ENCODE data around the gene CREB3L2.

The CREB3L2 gene

DNA sequence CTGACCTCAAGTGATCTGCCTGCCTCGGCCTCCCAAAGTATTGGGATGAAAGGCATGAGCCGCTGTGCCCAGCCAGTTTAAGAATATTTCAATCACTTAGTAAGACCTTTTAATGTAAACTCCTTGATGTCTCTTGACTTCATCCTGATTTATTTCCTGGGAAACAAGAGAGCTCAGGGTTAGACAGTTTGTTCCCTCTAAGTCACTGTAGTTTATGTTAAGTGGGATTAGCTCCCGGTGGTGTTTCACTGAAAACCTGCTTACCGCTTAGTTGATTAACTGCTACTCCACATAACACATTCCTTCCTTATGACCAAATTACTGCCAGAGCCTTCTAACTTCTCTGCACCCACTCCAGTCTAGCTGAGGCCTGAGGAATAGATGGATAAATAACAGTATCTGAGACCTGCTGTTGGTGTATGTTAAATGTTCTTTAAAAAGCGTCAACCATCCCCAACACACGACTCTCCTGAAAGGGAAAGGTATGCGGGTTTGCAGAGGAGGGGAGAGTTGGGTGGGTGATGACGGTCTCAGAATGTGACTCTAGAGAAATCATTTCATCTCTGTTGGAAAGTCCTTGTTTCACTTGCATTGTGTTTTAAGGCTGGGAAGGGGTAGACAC, 48.7 kb downstream of the CREB3L2 start:
- in situ Hi-C loops (cut with HindIII; ENCODE audit: low sequenced_read_pairs) = no loop called here
- peak; percentile 86 for DNase-seq (ENCODE audit: low read depth, low spot score)

DNA sequence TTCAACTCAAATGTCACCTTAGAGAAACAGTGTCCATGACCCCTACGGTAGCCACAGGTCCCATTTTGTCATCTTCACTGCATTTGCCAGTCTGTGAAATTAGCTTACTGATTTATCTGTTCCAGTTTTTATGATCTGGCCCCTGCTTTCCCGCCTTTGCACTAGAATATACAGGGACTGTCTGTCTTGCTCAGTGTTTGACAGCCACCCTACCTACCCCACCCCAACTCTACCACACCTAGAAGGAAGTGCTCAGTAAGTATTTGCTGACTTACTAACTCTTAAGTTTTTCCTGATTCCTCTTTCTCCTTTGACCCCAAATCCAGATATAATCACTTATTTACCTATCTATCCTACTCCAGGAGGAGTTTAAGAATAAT, 49.5 kb downstream of the CREB3L2 start:
- in situ Hi-C loops (cut with HindIII; ENCODE audit: low sequenced_read_pairs) = no loop called here
- TF ChIP-seq, protein P1, sequence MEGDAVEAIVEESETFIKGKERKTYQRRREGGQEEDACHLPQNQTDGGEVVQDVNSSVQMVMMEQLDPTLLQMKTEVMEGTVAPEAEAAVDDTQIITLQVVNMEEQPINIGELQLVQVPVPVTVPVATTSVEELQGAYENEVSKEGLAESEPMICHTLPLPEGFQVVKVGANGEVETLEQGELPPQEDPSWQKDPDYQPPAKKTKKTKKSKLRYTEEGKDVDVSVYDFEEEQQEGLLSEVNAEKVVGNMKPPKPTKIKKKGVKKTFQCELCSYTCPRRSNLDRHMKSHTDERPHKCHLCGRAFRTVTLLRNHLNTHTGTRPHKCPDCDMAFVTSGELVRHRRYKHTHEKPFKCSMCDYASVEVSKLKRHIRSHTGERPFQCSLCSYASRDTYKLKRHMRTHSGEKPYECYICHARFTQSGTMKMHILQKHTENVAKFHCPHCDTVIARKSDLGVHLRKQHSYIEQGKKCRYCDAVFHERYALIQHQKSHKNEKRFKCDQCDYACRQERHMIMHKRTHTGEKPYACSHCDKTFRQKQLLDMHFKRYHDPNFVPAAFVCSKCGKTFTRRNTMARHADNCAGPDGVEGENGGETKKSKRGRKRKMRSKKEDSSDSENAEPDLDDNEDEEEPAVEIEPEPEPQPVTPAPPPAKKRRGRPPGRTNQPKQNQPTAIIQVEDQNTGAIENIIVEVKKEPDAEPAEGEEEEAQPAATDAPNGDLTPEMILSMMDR (IDR thresholded peaks at IDR 0.05; ENCODE audit: low read depth, low read length) = no peak
- DNase-seq (ENCODE audit: low read depth, low spot score) = no peak
- H3K4me3 ChIP-seq (ENCODE audit: low read depth, low read length) = no peak overlapping the region

More for the DNA sequence above, 48.7 kb downstream of the CREB3L2 start:
- H3K4me3 ChIP-seq (ENCODE audit: low read depth, low read length) = no peak overlapping the region
- TF ChIP-seq, protein P1 (IDR thresholded peaks at IDR 0.05; ENCODE audit: low read depth, low read length) = no peak

DNA sequence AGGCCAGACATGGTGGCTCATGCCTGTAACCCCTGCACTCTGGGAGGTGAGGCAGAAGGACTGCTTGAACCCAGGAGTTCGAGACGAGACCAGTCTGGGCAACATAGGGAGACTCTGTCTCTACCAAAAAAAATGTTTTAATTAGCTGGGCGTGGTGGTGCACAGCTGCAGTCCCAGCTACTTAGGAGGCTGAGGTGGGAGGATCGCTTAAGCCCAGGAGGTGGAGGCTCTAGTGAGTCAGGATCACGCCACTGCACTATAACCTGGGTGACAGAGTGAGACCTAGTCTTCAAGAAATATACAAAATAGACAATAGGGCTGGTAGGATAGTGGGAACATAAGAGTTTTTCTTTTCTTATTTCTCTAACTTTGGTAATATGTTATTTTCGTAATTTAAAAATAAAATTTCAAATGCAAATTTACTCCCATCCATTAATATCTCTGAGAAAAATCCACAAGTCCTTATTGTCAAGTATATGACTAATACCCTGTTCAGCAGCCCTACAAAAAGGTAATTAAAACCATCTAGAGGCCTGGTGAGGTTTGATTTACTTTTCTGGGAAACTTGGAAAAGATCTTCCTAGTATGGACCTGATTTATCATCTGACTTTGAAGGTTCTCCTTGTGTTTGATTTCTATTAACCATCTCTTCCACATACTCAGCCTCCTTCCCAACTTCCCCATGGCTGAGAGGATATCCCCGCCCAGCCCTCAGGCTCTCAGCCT, 50.0 kb downstream of the CREB3L2 start:
- no peak overlapping the region for H3K4me3 ChIP-seq (ENCODE audit: low read depth, low read length)
- in situ Hi-C loops (cut with HindIII; ENCODE audit: low sequenced_read_pairs) = no loop called here
- TF ChIP-seq, protein P1 (IDR thresholded peaks at IDR 0.05; ENCODE audit: low read depth, low read length) = no peak
- no peak for DNase-seq (ENCODE audit: low read depth, low spot score)

DNA sequence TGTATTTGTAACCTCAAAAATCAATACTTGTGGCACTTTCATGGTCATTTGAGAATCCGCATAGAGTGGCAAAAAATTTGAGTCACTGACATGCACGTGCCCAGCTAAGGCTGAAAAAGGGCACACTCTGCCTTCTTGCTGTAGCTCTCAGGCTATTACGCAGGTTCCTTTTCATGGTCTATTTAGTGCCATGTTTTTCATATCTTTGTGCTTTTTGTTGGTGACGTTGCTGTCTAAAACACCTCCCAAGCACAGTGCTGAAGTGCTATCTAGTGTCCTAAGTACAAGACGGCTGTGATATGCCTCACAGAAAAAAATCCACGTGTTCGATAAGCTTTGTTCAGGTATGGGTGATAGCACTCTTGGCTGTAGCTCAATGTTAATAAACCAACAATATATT, 50.9 kb downstream of the CREB3L2 start:
- TF ChIP-seq, protein P1 (IDR thresholded peaks at IDR 0.05; ENCODE audit: low read depth, low read length) = no peak
- no peak for DNase-seq (ENCODE audit: low read depth, low spot score)
- in situ Hi-C loops (cut with HindIII; ENCODE audit: low sequenced_read_pairs) = no loop called here
- no peak overlapping the region for H3K4me3 ChIP-seq (ENCODE audit: low read depth, low read length)

DNA sequence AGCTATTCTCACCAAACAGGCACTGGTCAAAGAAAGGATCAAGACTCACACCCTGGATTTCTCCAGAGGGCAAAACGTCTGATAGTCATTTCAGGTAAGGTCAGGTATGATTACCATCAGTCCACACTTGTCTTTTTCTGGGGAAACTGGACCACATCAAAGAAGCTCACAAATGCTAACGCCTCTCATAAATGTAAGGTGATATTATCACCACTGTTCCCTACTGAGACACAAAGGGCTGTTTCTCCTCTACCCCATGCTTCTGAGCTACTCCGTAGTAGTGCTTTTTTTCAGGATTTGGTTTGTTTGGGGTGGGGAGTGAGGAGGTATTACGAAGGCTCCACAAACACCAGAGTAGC, 51.6 kb downstream of the CREB3L2 start:
- H3K4me3 ChIP-seq (ENCODE audit: low read depth, low read length) = no peak overlapping the region
- TF ChIP-seq, protein P1 (IDR thresholded peaks at IDR 0.05; ENCODE audit: low read depth, low read length) = no peak
- no peak for DNase-seq (ENCODE audit: low read depth, low spot score)
- in situ Hi-C loops (cut with HindIII; ENCODE audit: low sequenced_read_pairs) = no loop called here

DNA sequence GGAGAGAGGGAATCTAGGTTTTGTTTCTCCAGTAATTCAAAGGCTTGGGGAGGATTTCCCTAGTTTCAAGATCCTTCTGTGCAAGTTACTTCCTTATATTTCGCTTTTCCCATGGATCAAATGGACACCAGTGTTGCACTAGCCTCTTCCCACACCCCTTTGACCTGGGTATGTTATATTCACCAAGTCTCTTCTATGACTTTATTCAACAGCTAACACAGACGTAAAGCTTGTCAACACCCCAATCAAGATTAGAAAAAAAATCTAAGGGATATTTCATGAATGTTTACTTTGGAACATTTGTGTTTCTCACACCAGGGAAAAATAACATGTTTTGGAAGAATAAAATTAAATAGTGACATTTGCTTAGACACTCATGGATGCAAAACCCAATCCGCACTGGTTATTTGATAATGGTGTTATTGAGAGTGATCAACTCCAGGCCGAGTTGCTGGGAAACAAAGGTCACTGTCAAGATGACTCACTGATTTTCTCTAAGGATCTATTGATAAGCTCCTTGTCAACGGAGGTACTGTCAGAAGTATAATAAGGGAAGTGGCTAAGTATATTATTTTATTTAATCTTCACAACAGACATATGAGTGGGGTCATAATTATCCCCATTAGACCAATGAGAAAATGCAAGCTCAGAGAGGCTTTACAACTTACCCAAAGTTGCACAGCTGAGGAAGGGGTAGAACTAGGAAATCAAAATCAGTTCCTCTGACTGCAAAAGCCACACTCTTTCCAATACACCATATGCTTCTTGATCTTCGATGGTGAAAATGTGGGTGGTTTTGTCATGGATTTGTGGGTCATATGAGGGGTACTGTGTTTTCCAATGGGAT, 52.2 kb downstream of the CREB3L2 start:
- in situ Hi-C loops (cut with HindIII; ENCODE audit: low sequenced_read_pairs) = no loop called here
- no peak for DNase-seq (ENCODE audit: low read depth, low spot score)
- no peak overlapping the region for H3K4me3 ChIP-seq (ENCODE audit: low read depth, low read length)
- TF ChIP-seq, protein P1 (IDR thresholded peaks at IDR 0.05; ENCODE audit: low read depth, low read length) = no peak
